Spleen (tissue), 7 donors: ENCODE data around the gene LYPD4.
A peak's percentile ranks its signal among the peaks of the same experiment; 100 is the strongest.

Source experiments
- CTCF ChIP-seq, 11 experiments: fragments of 200-600 bp in 7 of 11; fragments of 450-650 bp in 4 of 11; sonication (generic) in 4 of 11; IDR thresholded peaks in 8 of 11; conservative IDR thresholded peaks in 3 of 11; 1 replicate in 7 of 11; 2 replicates in 4 of 11; pipeline versions ENCODE4 v1.4.0 to v1.8.0; 2016 to 2021; ENCODE audit warnings: antibody characterized with exemption in 11 of 11, inconsistent platforms in 4 of 11, mild to moderate bottlenecking in 1 of 11
- POLR2A ChIP-seq, 3 donors: fragments of 450-650 bp; IDR thresholded peaks; one replicate each; pipeline ENCODE4 v1.5.1; 2017; ENCODE audit warnings: antibody characterized with exemption in 3 of 3, mild to moderate bottlenecking in 1 of 3
- POLR2AphosphoS5 ChIP-seq, 3 donors: sonication (generic); formaldehyde crosslinking; IDR thresholded peaks; one replicate each; pipeline ENCODE4 v1.5.1; 2017; ENCODE audit warnings: antibody characterized with exemption in 3 of 3
- donor health status: DM: no; HTN: no; CAD: no; lungs with moderate emphysema.
- donor health status: DM: no; HTN: no; CAD: no.
- donor health status: DM: no; HTN: no; CAD: no.

- TF ChIP-seq CTCF (IDR thresholded peaks at IDR 0.05 in 8 of 11, conservative IDR thresholded peaks at IDR 0.05 in 3 of 11) (no peak), POLR2AphosphoS5 (IDR thresholded peaks at IDR 0.05) (peak in 2 of 3 donors; percentile 34 to 41), POLR2A (IDR thresholded peaks at IDR 0.05) (no peak)
Observed at GRCh38 chr19:41811036-41811435, 33.4 kb downstream of the LYPD4 start.
